SK-N-MC (cell line): ENCODE results near the gene ZG16B.

Experiments used
- EZH2 ChIP-seq: fragments of 200-600 bp; sonication (generic); IDR thresholded peaks from one replicate; pipeline ENCODE4 v1.6.1; 2017; ENCODE audit warnings: antibody characterized with exemption
- POLR2AphosphoS5 ChIP-seq: IDR thresholded peaks from 2 replicates; pipeline ENCODE4 v1.6.1; 2012; ENCODE audit warnings: mild to moderate bottlenecking, low read depth, low read length, borderline replicate concordance

- TF ChIP-seq POLR2AphosphoS5, result no peak
- no peak for TF ChIP-seq EZH2
Measured at GRCh38 chr16:2813771-2814221, 16.3 kb upstream of the ZG16B start.
